Breast epithelium (tissue), 4 donors: ENCODE measurements around the gene SMARCD3. TPM values are rescaled to one million over a fixed set of nuclear protein-coding genes. Genes with fewer than 3 reads are reported as not detected.
A peak's percentile ranks its signal among the peaks of the same experiment; 100 is the strongest.

ENCODE experiments used
- DNase-seq, 2 donors: peaks; one replicate each; pipeline ENCODE4 v3.0.0-alpha.2; 2019; ENCODE audit warnings: low spot score in 2 of 2
- H3K27ac ChIP-seq, 2 donors: fragments of 200-600 bp; sonication (generic) in 1 of 2; one replicate each; pipeline ENCODE4 v1.5.1; 2016 to 2019; ENCODE audit warnings: mild to moderate bottlenecking in 1 of 2
- H3K27me3 ChIP-seq, 2 donors: fragments of 200-600 bp; sonication (generic) in 1 of 2; one replicate each; pipeline versions ENCODE4 v1.5.1 to v1.6.0; 2017 to 2019; ENCODE audit warnings: control low read depth in 1 of 2, mild to moderate bottlenecking in 1 of 2
- H3K36me3 ChIP-seq: fragments of 200-600 bp; one replicate; pipeline ENCODE4 v1.5.1; 2019
- H3K4me1 ChIP-seq, 2 donors: fragments of 200-600 bp; sonication (generic); one replicate each; pipeline ENCODE4 v1.5.1; 2016 to 2019; ENCODE audit warnings: control low read depth in 1 of 2
- H3K4me3 ChIP-seq, 3 donors: fragments of 200-600 bp; sonication (generic); 1 replicate in 2 of 3; 2 replicates in 1 of 3; pipeline ENCODE4 v1.5.1; 2016 to 2019; ENCODE audit warnings: mild to moderate bottlenecking in 3 of 3, moderate library complexity in 2 of 3
- H3K9me3 ChIP-seq, 2 donors: fragments of 200-600 bp; sonication (generic) in 1 of 2; one replicate each; pipeline ENCODE4 v1.5.1; 2016 to 2019; ENCODE audit warnings: control low read depth in 1 of 2
- CTCF ChIP-seq, 3 donors: fragments of 450-650 bp; IDR thresholded peaks; one replicate each; pipeline ENCODE4 v1.5.1; 2016 to 2017; ENCODE audit warnings: antibody characterized with exemption in 3 of 3, mild to moderate bottlenecking in 3 of 3, moderate library complexity in 3 of 3
- POLR2A ChIP-seq: fragments of 450-650 bp; IDR thresholded peaks from one replicate; pipeline ENCODE4 v1.6.1; 2016; ENCODE audit warnings: antibody characterized with exemption, mild to moderate bottlenecking, moderate library complexity
- POLR2AphosphoS5 ChIP-seq, 3 donors: sonication (generic); formaldehyde crosslinking; IDR thresholded peaks; one replicate each; pipeline ENCODE4 v1.6.1; 2017; ENCODE audit warnings: antibody characterized with exemption in 3 of 3
- intact Hi-C: fragments of 100-400 bp; cut with DNase I; formaldehyde crosslinking; loops from one replicate; pipeline ENCODE4 v1.15.1; 2023; ENCODE audit warnings: low total_unique reads
- total RNA-seq, 3 donors: library from RNA; depleted of rRNA; stranded (reverse); fragments of >200 nt; gene quantifications; one replicate each; pipeline ENCODE4 v1.1.0, GENCODE V29; 2016

The SMARCD3 gene
- total RNA-seq, 3 donors from 2014 or later, result 21.3 to 69.5 (median 43.5) TPM

GRCh38 chr7:151256410-151257045, 8.0 kb upstream of the SMARCD3 start:
- Histone ChIP-seq H3K36me3 (no peaks in the 10 kb centered on the region), H3K4me1 (no peaks in the 10 kb centered on the region), H3K27ac (no peak overlapping the region), H3K4me3 (no peak overlapping the region), H3K9me3 (no peaks in the 10 kb centered on the region), H3K27me3 (no peaks in the 10 kb centered on the region)
- intact Hi-C loops, result no loop called here
- TF ChIP-seq CTCF (IDR thresholded peaks at IDR 0.05) (no peak), POLR2A (no peak), POLR2AphosphoS5 (IDR thresholded peaks at IDR 0.05) (no peak)
- no peak for DNase-seq

- intact Hi-C loops, result no loop called here
- DNase-seq, result no peak
- TF ChIP-seq CTCF (IDR thresholded peaks at IDR 0.05) (no peak), POLR2AphosphoS5 (IDR thresholded peaks at IDR 0.05) (no peak), POLR2A (no peak)
Observed at GRCh38 chr7:151255390-151255789, 6.9 kb upstream of the SMARCD3 start.

GRCh38 chr7:151254851-151255250, 6.4 kb upstream of the SMARCD3 start:
- no peaks in the 10 kb centered on the region for H3K36me3 ChIP-seq
- H3K4me1 ChIP-seq, result no peaks in the 10 kb centered on the region
- intact Hi-C loops, result no loop called here
- no peaks in the 10 kb centered on the region for H3K27me3 ChIP-seq
- DNase-seq, result no peak
- H3K27ac ChIP-seq, result no peak overlapping the region
- no peaks in the 10 kb centered on the region for H3K9me3 ChIP-seq
- H3K4me3 ChIP-seq, result no peak overlapping the region
- no peak for TF ChIP-seq POLR2AphosphoS5 (IDR thresholded peaks at IDR 0.05)
- TF ChIP-seq CTCF (IDR thresholded peaks at IDR 0.05), result no peak
- no peak for TF ChIP-seq POLR2A

More at GRCh38 chr7:151255390-151255789, 6.9 kb upstream of the SMARCD3 start:
- Histone ChIP-seq H3K27me3 (no peaks in the 10 kb centered on the region), H3K4me3 (no peak overlapping the region), H3K9me3 (no peaks in the 10 kb centered on the region), H3K27ac (no peak overlapping the region), H3K36me3 (no peaks in the 10 kb centered on the region), H3K4me1 (no peaks in the 10 kb centered on the region)

GRCh38 chr7:151254316-151254715, 5.8 kb upstream of the SMARCD3 start:
- Histone ChIP-seq H3K4me3 (no peak overlapping the region), H3K27ac (peak overlapping the region in 1 of 2 donors; percentile 38)
- DNase-seq, result no peak

More at GRCh38 chr7:151254316-151254715, 5.8 kb upstream of the SMARCD3 start:
- intact Hi-C loops, result no loop called here
- Histone ChIP-seq H3K36me3 (no peaks in the 10 kb centered on the region), H3K9me3 (no peaks in the 10 kb centered on the region), H3K4me1 (no peaks in the 10 kb centered on the region), H3K27me3 (no peaks in the 10 kb centered on the region)
- TF ChIP-seq POLR2A (no peak), CTCF (IDR thresholded peaks at IDR 0.05) (no peak), POLR2AphosphoS5 (IDR thresholded peaks at IDR 0.05) (no peak)
